Natural killer cell (primary cell): ENCODE data around the gene CLSTN2. TPM values are rescaled to one million over a fixed set of nuclear protein-coding genes. Genes with fewer than 3 reads are reported as not detected.

Source experiments
- ATAC-seq, 3 donors: fragments of 150-1000 bp in 2 of 3; fragments of 200-7000 bp in 1 of 3; cut with Tn5 transposase; 1 replicate in 1 of 3; 2 replicates in 2 of 3; pipeline ENCODE4 v1.10.0; 2021; ENCODE audit warnings: mild to moderate bottlenecking in 2 of 3, moderate library complexity in 2 of 3
- DNase-seq, 2 donors: peaks; one replicate each; pipeline versions ENCODE4 v3.0.0 to v3.0.0-alpha.2; 2013 to 2021; ENCODE audit warnings: mixed read lengths in 1 of 2
- H3K27ac ChIP-seq: one replicate; pipeline ENCODE4 v1.5.1; 2013; ENCODE audit warnings: mild to moderate bottlenecking, low read length
- H3K27me3 ChIP-seq: one replicate; pipeline ENCODE4 v1.6.1; 2013; ENCODE audit warnings: low read length; ENCODE audit not compliant: control insufficient read depth, insufficient read depth
- H3K36me3 ChIP-seq: one replicate; pipeline ENCODE4 v1.6.1; 2013; ENCODE audit warnings: low read length; ENCODE audit not compliant: control insufficient read depth, insufficient read depth
- H3K4me1 ChIP-seq: one replicate; pipeline ENCODE4 v1.6.1; 2013; ENCODE audit warnings: low read length; ENCODE audit not compliant: control insufficient read depth, insufficient read depth
- H3K4me3 ChIP-seq: one replicate; pipeline ENCODE4 v1.5.1; 2013; ENCODE audit warnings: low read length
- H3K9me3 ChIP-seq: one replicate; pipeline ENCODE4 v1.6.1; 2013; ENCODE audit warnings: low read length; ENCODE audit not compliant: control insufficient read depth, insufficient read depth
- H3K27ac Mint-ChIP-seq, 2 donors: one replicate each; pipeline ENCODE4 v1.8.0; 2022; ENCODE audit warnings: mild to moderate bottlenecking in 2 of 2, mixed read lengths in 2 of 2, moderate library complexity in 1 of 2
- H3K27me3 Mint-ChIP-seq, 2 donors: one replicate each; pipeline ENCODE4 v1.8.0; 2022; ENCODE audit warnings: low read depth in 2 of 2, mixed read lengths in 2 of 2
- H3K36me3 Mint-ChIP-seq: one replicate; pipeline ENCODE4 v1.8.0; 2022; ENCODE audit warnings: mixed read lengths
- H3K4me1 Mint-ChIP-seq, 2 donors: one replicate each; pipeline ENCODE4 v1.8.0; 2022; ENCODE audit warnings: mixed read lengths in 2 of 2
- H3K4me3 Mint-ChIP-seq: one replicate; pipeline ENCODE4 v1.8.0; 2022; ENCODE audit warnings: mild to moderate bottlenecking, moderate library complexity, mixed read lengths
- H3K9me3 Mint-ChIP-seq, 2 donors: one replicate each; pipeline ENCODE4 v1.8.0; 2022; ENCODE audit warnings: mixed read lengths in 2 of 2
- CTCF ChIP-seq: fragments of 200-600 bp; IDR thresholded peaks from one replicate; pipeline ENCODE4 v1.8.0; 2022; ENCODE audit warnings: antibody characterized with exemption
- WGBS: methylation state at CpG from one replicate; pipeline ENCODE4 v1.1.7; 2013; ENCODE audit warnings: missing lambda C conversion rate; ENCODE audit not compliant: insufficient coverage; 5-methylcytosine and 5-hydroxymethylcytosine counted together
- intact Hi-C: fragments of 100-400 bp; cut with micrococcal nuclease; formaldehyde crosslinking; loops from one replicate; pipeline ENCODE4 v1.14.2; 2022
- total RNA-seq, 4 donors: library from RNA; stranded (reverse); fragments of 120-200 nt in 1 of 4; gene quantifications; one replicate each; pipeline versions ENCODE4 v1.2.3 to v1.2.4, GENCODE V29; 2013 to 2022

CLSTN2 gene
- total RNA-seq, 3 donors from 2014 or later (not counting 1 experiment from before 2014, with no cell fraction given) = 0.05 TPM; not detected in 2

- H3K36me3 Mint-ChIP-seq = no peaks in the 10 kb centered on the region
- no peak overlapping the region for H3K4me3 Mint-ChIP-seq
- no peak overlapping the region for H3K27ac Mint-ChIP-seq
- H3K4me1 Mint-ChIP-seq = no peaks in the 10 kb centered on the region
- no peak overlapping the region for H3K4me3 ChIP-seq
- H3K4me1 ChIP-seq = no peaks in the 10 kb centered on the region
- ATAC-seq (no peak), DNase-seq (no peak)
- no peak for TF ChIP-seq CTCF
- no peaks in the 10 kb centered on the region for H3K36me3 ChIP-seq
- no peak overlapping the region for H3K27ac ChIP-seq
- intact Hi-C loops = no loop called here
- WGBS = 74% methylated on average over 3 of the region's 3 CpGs
- no peaks in the 10 kb centered on the region for H3K9me3 Mint-ChIP-seq
- no peaks in the 10 kb centered on the region for H3K9me3 ChIP-seq
- no peaks in the 10 kb centered on the region for H3K27me3 Mint-ChIP-seq
- no peaks in the 10 kb centered on the region for H3K27me3 ChIP-seq
Observed at GRCh38 chr3:140148824-140149390, 213.9 kb downstream of the CLSTN2 start.

GRCh38 chr3:140151321-140151720 is 216.3 kb downstream of the CLSTN2 start:
- Mint-ChIP-seq H3K36me3 (no peaks in the 10 kb centered on the region), H3K9me3 (no peaks in the 10 kb centered on the region), H3K27ac (no peak overlapping the region), H3K27me3 (no peaks in the 10 kb centered on the region), H3K4me1 (no peaks in the 10 kb centered on the region), H3K4me3 (no peak overlapping the region)
- intact Hi-C loops = no loop called here
- no peaks in the 10 kb centered on the region for H3K27me3 ChIP-seq
- no peak overlapping the region for H3K4me3 ChIP-seq
- H3K36me3 ChIP-seq = no peaks in the 10 kb centered on the region
- 78% methylated on average over 4 of the region's 5 CpGs for WGBS
- H3K9me3 ChIP-seq = no peaks in the 10 kb centered on the region
- TF ChIP-seq CTCF = no peak
- no peak for DNase-seq
- no peak overlapping the region for H3K27ac ChIP-seq
- H3K4me1 ChIP-seq = no peaks in the 10 kb centered on the region
- no peak for ATAC-seq

- WGBS = 69% methylated on average over 6 of the region's 7 CpGs
- no peaks in the 10 kb centered on the region for H3K9me3 ChIP-seq
- TF ChIP-seq CTCF = no peak
- Mint-ChIP-seq H3K4me3 (no peak overlapping the region), H3K27ac (no peak overlapping the region), H3K4me1 (no peaks in the 10 kb centered on the region), H3K36me3 (no peaks in the 10 kb centered on the region), H3K9me3 (no peaks in the 10 kb centered on the region), H3K27me3 (no peaks in the 10 kb centered on the region)
- no peak for ATAC-seq
- H3K27ac ChIP-seq = no peak overlapping the region
- intact Hi-C loops = no loop called here
- H3K27me3 ChIP-seq = no peaks in the 10 kb centered on the region
- no peak for DNase-seq
- H3K36me3 ChIP-seq = no peaks in the 10 kb centered on the region
- H3K4me1 ChIP-seq = no peaks in the 10 kb centered on the region
- H3K4me3 ChIP-seq = no peak overlapping the region
Observed at GRCh38 chr3:140152851-140153639, 218.1 kb downstream of the CLSTN2 start.
